NCI-H2171 treated with DMSO at 0.1 percent for 48 hours (cell line): ENCODE measurements around the gene MBD5.
"Not testable (repeated sequence)": the region's sequence is repeated elsewhere in the genome, so short reads cannot be mapped to it uniquely, and the experiment has no call there.

ENCODE experiments used
- DNase-seq: peaks from one replicate; lab custom pipeline; 2025; lab: John Stamatoyannopoulos, UW

MBD5 gene

DNA sequence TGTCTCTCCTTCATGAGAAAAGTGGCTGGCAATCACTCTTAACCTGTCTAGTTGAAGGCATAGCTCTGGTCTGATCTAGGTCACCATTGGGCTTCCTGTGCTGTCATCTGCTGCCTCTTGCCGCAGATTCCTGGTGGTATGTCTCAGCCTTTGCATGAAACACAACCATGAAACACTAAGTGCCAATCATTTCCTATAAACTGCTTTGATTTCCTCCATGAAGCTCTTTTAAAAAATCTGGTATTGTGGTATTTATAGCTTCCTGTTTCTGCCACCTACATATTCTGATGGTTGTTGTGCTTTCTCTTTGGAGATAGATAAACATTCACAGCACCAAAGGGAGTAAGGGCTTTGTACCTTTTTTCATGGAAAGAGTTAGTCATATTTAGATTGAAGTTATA is 503.6 kb downstream of the MBD5 start:
- no peak for DNase-seq

GRCh38 chr2:148525130-148525529 is 504.2 kb downstream of the MBD5 start:
- no peak for DNase-seq

DNA sequence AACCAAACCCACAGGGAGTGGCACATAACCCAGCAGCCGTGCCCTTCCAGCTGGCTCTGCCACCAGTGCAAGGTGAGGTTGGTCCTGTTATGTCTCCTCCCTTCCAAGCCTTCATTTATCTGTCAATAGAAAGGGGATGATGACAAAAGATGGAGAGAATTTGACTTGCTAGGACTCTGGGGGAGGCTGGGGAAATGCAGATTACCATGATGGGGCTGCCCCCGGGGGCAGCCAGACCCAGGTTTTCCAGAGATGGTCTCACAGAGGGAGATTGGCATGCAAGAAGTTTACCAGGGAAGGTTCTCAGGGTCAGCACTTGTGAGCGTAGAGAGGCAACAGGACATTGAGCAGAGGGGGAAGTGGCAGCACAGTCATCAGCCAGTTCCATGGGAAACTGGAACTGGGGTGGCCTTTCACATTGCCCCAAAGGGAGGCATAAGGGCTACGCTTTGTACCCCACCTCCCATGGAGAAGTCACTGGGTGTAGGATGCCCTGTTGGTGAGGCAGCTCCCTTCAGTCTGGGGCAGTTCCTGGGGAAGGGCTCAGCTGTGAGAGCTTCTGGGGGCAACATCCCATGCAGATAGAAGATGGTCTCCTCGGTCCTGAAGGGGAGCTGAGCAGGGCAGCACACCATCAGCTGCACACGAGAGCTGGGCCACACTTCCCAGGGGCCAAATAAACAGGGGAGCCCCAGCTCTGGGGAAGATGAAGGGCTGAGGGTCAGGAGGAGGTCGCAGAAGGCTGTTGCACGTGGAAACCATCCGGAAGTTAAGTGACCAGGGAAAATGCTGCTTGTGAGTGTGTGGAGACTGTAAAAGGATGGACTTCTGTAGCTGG is 505.8 kb downstream of the MBD5 start:
- DNase-seq: no peak

DNA sequence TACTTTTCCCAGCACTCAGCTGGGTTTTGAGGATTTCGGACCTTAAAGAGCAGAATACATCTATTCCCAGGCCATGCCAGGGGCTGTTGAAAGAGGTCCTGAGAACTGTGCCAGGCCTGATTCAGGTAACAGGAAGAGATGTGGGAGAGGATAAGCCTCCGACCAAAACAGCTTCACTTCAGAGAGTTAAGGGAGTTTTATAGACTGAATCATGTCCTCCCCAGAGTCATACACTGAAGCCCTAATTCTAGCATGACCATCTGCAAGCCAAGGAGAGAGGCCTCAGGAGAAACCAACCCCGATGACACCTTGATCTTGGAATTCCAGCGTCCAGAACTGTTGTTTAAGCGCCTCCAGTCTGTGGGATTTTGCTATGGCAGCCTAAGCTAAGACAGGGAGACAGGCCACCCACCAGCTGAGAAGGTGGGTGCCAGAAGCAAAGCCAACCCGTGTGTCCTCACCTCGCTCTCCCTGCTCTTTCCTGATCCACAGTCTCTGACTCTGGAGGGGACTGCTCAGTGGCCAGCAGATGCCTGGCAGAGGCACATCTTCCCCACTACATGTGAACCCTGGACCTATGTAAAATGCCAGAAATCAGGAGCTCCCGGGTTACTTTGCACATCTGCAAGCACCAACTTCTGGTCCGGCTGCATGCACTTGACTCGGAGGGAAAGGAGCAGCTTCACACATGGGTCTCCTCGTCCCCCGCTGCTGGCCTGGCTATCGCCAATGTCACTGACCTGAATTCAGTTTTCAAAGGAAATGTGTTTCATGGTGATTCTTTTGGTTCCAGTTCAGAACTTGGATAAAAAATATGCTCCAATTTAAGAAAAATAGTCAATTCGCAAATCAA is 506.8 kb downstream of the MBD5 start:
- no peak for DNase-seq

- DNase-seq: no peak
Measured at GRCh38 chr2:148528356-148529064, 507.6 kb downstream of the MBD5 start.

DNA sequence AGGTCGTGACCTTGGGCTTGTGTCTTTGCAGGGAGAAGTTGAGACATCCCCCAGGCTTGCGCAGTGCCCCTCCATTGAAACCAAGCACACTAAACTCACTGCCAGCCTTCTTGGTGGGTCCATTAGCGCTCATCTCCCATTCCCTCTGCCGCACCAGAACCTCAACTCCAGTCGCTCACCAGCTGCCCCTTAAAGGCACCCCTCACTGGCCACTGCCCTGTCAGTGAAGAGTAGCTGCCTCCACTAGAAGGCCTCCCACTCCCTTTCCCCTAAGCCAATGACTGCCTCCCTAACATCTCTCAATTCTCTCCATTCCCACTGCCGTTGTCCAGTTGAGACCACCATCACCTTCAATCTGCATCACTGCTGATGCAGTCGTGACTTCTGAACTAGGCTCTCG is 508.9 kb downstream of the MBD5 start:
- DNase-seq: no peak

DNA sequence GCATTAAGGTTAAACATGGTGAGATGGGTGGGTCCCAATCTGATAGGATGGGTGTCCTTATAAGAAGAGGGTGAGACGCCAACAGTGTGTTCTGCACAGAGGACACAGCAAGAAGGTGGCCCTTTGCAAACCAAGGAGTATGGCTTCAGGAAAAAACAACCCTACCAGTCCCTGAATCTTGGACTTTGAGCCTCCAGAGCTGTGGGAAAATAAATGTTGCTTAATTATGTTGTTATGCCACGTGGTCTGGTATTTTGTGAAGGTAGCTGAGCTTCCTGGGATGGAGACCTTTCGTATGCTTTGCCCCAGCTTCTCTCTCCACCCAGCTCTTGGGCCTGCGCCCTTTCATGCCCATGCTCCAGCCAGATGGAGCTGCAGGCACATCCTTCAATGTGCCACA is 509.5 kb downstream of the MBD5 start:
- DNase-seq: no peak

GRCh38 chr2:148531235-148531634 is 510.3 kb downstream of the MBD5 start:
- DNase-seq: no peak

GRCh38 chr2:148531669-148532428 is 511.0 kb downstream of the MBD5 start:
- no peak for DNase-seq

- DNase-seq: no peak
Measured at GRCh38 chr2:148533004-148533403, 512.1 kb downstream of the MBD5 start.

DNA sequence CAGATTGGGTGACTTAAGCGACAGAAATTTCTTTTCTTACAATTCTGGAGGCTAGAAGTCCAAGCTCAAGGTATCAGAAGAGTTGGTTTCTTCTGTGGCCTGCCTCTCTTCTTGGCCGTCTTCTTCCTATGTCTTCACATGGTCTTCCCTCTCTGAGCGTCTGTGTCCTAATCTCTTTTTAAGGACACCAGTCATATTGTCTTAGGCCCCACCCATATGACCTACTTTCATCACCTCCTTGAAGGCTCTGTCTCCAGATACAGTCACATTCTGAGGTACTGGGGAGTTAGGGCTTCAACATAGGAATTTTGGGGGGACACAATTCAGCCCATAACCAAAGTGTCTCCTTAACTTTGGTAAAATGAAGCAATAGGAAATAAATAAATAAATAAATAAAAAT is 512.8 kb downstream of the MBD5 start:
- DNase-seq: no peak

DNA sequence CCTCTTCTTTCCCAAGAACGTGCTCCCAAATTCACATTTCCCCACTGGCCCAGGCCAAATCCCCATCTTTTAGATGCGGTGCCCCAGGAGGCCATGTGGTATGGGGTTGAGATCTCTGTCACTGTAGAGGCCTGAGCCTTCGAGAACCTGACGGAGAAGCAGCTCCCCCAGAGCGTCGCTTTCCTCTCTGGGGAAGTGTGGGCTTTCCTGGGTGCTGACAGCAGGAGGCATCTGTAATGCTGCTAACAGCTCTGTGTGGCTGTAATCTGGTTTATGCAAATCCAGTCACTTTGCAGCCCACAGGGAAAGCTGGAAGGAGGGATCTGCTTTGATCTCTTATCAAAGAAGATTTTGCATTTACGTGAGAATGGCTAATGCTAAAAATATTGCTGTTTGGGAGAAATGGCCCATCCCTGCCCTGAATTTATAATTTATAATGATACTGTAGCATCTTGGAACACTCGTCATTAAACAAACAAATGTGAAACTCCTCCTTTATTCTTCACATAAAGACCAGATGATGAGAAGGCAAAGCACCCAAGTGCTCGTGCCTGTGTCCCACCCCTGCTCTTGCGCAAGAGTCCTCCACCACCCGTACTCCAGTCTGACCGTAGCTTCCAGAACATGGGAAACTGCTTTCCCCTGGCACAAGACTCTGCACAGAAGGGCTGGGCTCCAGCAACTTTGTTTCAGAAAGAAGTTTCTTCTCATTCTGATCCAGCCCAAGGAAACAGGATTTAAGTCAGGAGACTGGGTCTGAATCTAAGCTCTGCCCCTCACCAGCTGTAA is 513.7 kb downstream of the MBD5 start:
- DNase-seq: no peak

DNA sequence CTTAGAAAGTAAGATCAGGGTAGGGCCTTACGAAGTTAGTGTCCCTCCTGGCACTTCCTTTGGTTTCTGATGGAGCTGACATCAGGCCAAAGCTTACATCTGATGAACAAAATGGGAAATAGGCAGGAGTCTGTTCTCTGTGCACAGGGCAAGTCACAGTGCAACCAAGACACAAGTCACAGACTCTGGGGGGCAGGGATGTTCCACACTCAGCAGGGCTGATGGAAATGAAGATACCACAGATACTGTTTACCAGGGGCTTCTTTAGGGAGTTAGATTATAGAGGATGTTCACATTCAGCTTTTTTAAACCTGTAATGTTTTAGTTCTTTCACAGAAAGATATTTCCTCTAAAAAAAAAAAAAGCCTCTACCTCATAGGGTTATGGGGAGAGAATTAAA is 517.5 kb downstream of the MBD5 start:
- DNase-seq: no peak

- no peak for DNase-seq
Measured at GRCh38 chr2:148540022-148540421, 519.1 kb downstream of the MBD5 start.

- DNase-seq: no peak
Measured at GRCh38 chr2:148541792-148542191, 520.9 kb downstream of the MBD5 start.

- DNase-seq: no peak
Measured at GRCh38 chr2:148542614-148543013, 521.7 kb downstream of the MBD5 start.

- not testable (repeated sequence) for DNase-seq
Measured at GRCh38 chr2:148543088-148543540, 522.2 kb downstream of the MBD5 start.

DNA sequence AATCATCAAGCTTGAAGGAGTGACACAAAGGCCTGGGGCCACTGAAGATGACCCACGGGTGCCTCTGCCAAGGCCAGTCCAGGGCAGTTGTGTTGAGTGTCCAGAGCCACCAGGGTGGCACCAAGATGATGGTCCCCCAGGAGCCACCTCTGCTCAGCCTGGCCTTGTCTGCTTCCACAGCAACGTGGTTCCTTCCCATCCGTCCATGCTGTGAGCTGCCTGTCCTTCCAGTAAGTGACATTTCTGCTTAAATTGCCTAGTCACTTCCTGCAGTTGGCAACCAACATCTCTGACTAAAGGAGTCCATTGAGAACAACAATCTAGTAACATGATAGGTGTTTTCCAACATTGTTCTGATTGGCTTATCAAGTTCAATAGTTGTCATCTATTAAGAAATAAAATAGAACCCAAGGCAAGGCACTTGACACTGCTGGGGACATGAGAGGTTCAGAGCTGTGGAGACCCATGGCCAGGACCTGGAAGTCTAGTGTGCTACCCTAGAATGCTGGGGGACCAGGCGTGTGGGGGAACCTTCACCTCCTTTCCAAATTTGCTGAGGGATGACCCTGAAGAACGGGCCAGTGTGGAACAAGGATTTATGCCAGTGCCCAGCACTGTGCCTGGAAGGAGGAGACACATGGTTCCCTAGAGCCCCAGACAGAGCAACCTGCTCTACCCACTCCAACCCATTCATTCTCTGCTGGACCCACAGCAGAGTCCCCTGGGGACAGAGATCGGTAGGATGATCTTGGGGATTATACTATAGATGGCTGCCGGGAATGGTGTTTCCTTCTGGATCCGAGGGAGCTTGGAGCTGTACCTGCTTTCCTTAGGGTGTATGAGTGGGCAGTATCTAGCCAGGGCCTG is 524.7 kb downstream of the MBD5 start:
- no peak for DNase-seq

GRCh38 chr2:148546270-148546669 is 525.4 kb downstream of the MBD5 start:
- no peak for DNase-seq
